GM18868 (cell line): Measurements from ENCODE around the gene USP4.
"Not testable (repeated sequence)": the region's sequence is repeated elsewhere in the genome, so short reads cannot be mapped to it uniquely, and the experiment has no call there.

ENCODE experiments used
- ATAC-seq: cut with Tn5 transposase; IDR thresholded peaks from one replicate; pipeline ENCODE4 v1.9.1; 2021; ENCODE audit warnings: mild to moderate bottlenecking, moderate library complexity; ENCODE audit not compliant: unreplicated experiment

USP4 gene

GRCh38 chr3:49339941-49340800 lies at the start of gene USP4:
TSS of gene USP4 (minus strand) at chr3:49340053. CDS start at chr3:49340024, 29 bp downstream.
- peak; percentile 79 for ATAC-seq

GRCh38 chr3:49389297-49389696 lies 49.4 kb upstream of the USP4 start:
- ATAC-seq: no peak

GRCh38 chr3:49388289-49388820 lies 48.5 kb upstream of the USP4 start:
- no peak for ATAC-seq

- ATAC-seq: no peak
Measured at GRCh38 chr3:49387721-49388120, 47.9 kb upstream of the USP4 start.

- no peak for ATAC-seq
Measured at GRCh38 chr3:49386056-49386756, 46.4 kb upstream of the USP4 start.

GRCh38 chr3:49385617-49386016 lies 45.8 kb upstream of the USP4 start:
- ATAC-seq: no peak

GRCh38 chr3:49383387-49383786 lies 43.5 kb upstream of the USP4 start:
- ATAC-seq: no peak

- ATAC-seq: no peak
Measured at GRCh38 chr3:49378249-49378895, 38.5 kb upstream of the USP4 start.

- no peak for ATAC-seq
Measured at GRCh38 chr3:49377483-49377882, 37.6 kb upstream of the USP4 start.

GRCh38 chr3:49371946-49372345 lies 32.1 kb upstream of the USP4 start:
- ATAC-seq: no peak

GRCh38 chr3:49370585-49371290 lies 30.9 kb upstream of the USP4 start:
- no peak for ATAC-seq

- no peak for ATAC-seq
Measured at GRCh38 chr3:49362561-49362960, 22.7 kb upstream of the USP4 start.

- ATAC-seq: no peak
Measured at GRCh38 chr3:49359623-49360022, 19.8 kb upstream of the USP4 start.

GRCh38 chr3:49358884-49359225 lies 19.0 kb upstream of the USP4 start:
- peak; percentile 3 for ATAC-seq

- peak; percentile 87 for ATAC-seq
Measured at GRCh38 chr3:49358217-49358883, 18.5 kb upstream of the USP4 start, which contains the start of gene GPX1. TSS of gene GPX1 (minus strand) at chr3:49358353. CDS start at chr3:49358278, 75 bp downstream.

GRCh38 chr3:49357443-49358216 lies 17.8 kb upstream of the USP4 start:
- ATAC-seq: peak; percentile 22

- ATAC-seq: not testable (repeated sequence)
Measured at GRCh38 chr3:49357095-49357442, 17.2 kb upstream of the USP4 start.

GRCh38 chr3:49352890-49353421 lies 13.1 kb upstream of the USP4 start:
- no peak for ATAC-seq

GRCh38 chr3:49352281-49352680 lies 12.4 kb upstream of the USP4 start:
- no peak for ATAC-seq
